K562 (cell line): Measurements from ENCODE around the gene NDUFS6. TPM values are rescaled to one million over a fixed set of nuclear protein-coding genes. Genes with fewer than 3 reads are reported as not detected.

Experiments
- POLR2B ChIP-seq: fragments of 450-650 bp; IDR thresholded peaks from 2 replicates; pipeline ENCODE4 v1.6.1; 2018; ENCODE audit warnings: low read depth; ENCODE audit not compliant: partially characterized antibody
- ZNF75A ChIP-seq: fragments of 450-650 bp; formaldehyde crosslinking; IDR thresholded peaks from 2 replicates; pipeline ENCODE4 v1.4.0; 2020; ENCODE audit warnings: mild to moderate bottlenecking
- polyA plus RNA-seq, 8 experiments: library from polyadenylated mRNA; depleted of rRNA in 4 of 8; stranded (reverse) in 5 of 8; unstranded in 3 of 8; fragments of >200 nt; fragmentation: Nextera tagmentation in 2 of 8; fragmentation: Illumina TruSeq in 1 of 8; extraction: Ambion mirVana in 2 of 8; extraction: Trizol in 1 of 8; gene quantifications; 2 replicates each; pipeline versions ENCODE4 v1.2.1 to v1.2.3, GENCODE V29; 2011 to 2014; ENCODE audit warnings: inconsistent platforms in 1 of 8, missing spikeins in 1 of 8
- total RNA-seq, 7 experiments: library from RNA; depleted of rRNA in 6 of 7; stranded (reverse); fragments of >200 nt in 6 of 7; fragmentation: Illumina TruSeq in 2 of 7; extraction: Trizol in 2 of 7; gene quantifications; 2 replicates each; pipeline versions ENCODE4 v1.2.1 to v1.2.3, GENCODE V29; 2011 to 2021; ENCODE audit warnings: low replicate concordance in 1 of 7
- TF ChIP-seq, protein P1 (sequence below): fragments of 450-650 bp; IDR thresholded peaks from 2 replicates; pipeline ENCODE4 v1.6.1; 2016; ENCODE audit warnings: mild to moderate bottlenecking, moderate library complexity
- TF ChIP-seq, protein P2 (sequence below): fragments of 250-450 bp; sonication (Bioruptor Pico); IDR thresholded peaks from 2 replicates; pipeline ENCODE4 v1.5.0; 2021; ENCODE audit warnings: mild to moderate bottlenecking, borderline replicate concordance

Gene NDUFS6
- total and polyA plus RNA-seq, 9 of the 15 experiments (the other 6 are each of a cell fraction or from before 2014, with no cell fraction given), result 36.1 to 291 (median 77.0) TPM

DNA sequence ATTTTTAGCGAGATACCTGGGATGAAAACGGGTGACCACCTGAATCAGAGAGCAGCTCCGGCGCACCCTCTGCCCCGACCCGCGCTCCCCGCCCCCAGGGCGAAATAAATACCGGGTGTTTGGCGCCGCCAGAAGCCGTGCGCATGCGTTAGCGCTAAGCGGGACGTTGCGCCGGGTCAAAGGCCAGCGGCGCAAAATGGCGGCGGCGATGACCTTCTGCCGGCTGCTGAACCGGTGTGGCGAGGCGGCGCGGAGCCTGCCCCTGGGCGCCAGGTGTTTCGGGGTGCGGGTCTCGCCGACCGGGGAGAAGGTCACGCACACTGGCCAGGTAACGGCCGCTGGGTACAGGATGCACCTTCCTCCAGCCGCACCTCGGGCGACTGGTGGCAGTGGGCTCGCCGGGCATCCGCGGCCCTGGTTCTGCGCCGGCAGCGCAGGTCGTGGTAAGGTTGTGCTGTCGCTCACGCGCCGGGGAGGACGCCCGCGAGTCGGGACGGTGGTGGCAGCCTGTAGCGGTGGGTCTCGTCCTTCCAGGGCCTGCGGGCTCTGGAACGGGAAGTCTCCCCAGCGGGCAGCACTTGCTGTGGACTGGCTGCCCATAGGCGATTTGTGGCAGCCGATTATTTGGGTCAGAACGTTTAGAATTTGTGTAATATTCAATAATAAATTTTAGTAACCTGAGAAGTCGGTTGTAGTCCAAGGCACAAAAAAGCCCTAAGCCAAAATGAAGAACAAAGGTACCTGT is at the start of gene NDUFS6 (continued):
- TF ChIP-seq, protein P1, sequence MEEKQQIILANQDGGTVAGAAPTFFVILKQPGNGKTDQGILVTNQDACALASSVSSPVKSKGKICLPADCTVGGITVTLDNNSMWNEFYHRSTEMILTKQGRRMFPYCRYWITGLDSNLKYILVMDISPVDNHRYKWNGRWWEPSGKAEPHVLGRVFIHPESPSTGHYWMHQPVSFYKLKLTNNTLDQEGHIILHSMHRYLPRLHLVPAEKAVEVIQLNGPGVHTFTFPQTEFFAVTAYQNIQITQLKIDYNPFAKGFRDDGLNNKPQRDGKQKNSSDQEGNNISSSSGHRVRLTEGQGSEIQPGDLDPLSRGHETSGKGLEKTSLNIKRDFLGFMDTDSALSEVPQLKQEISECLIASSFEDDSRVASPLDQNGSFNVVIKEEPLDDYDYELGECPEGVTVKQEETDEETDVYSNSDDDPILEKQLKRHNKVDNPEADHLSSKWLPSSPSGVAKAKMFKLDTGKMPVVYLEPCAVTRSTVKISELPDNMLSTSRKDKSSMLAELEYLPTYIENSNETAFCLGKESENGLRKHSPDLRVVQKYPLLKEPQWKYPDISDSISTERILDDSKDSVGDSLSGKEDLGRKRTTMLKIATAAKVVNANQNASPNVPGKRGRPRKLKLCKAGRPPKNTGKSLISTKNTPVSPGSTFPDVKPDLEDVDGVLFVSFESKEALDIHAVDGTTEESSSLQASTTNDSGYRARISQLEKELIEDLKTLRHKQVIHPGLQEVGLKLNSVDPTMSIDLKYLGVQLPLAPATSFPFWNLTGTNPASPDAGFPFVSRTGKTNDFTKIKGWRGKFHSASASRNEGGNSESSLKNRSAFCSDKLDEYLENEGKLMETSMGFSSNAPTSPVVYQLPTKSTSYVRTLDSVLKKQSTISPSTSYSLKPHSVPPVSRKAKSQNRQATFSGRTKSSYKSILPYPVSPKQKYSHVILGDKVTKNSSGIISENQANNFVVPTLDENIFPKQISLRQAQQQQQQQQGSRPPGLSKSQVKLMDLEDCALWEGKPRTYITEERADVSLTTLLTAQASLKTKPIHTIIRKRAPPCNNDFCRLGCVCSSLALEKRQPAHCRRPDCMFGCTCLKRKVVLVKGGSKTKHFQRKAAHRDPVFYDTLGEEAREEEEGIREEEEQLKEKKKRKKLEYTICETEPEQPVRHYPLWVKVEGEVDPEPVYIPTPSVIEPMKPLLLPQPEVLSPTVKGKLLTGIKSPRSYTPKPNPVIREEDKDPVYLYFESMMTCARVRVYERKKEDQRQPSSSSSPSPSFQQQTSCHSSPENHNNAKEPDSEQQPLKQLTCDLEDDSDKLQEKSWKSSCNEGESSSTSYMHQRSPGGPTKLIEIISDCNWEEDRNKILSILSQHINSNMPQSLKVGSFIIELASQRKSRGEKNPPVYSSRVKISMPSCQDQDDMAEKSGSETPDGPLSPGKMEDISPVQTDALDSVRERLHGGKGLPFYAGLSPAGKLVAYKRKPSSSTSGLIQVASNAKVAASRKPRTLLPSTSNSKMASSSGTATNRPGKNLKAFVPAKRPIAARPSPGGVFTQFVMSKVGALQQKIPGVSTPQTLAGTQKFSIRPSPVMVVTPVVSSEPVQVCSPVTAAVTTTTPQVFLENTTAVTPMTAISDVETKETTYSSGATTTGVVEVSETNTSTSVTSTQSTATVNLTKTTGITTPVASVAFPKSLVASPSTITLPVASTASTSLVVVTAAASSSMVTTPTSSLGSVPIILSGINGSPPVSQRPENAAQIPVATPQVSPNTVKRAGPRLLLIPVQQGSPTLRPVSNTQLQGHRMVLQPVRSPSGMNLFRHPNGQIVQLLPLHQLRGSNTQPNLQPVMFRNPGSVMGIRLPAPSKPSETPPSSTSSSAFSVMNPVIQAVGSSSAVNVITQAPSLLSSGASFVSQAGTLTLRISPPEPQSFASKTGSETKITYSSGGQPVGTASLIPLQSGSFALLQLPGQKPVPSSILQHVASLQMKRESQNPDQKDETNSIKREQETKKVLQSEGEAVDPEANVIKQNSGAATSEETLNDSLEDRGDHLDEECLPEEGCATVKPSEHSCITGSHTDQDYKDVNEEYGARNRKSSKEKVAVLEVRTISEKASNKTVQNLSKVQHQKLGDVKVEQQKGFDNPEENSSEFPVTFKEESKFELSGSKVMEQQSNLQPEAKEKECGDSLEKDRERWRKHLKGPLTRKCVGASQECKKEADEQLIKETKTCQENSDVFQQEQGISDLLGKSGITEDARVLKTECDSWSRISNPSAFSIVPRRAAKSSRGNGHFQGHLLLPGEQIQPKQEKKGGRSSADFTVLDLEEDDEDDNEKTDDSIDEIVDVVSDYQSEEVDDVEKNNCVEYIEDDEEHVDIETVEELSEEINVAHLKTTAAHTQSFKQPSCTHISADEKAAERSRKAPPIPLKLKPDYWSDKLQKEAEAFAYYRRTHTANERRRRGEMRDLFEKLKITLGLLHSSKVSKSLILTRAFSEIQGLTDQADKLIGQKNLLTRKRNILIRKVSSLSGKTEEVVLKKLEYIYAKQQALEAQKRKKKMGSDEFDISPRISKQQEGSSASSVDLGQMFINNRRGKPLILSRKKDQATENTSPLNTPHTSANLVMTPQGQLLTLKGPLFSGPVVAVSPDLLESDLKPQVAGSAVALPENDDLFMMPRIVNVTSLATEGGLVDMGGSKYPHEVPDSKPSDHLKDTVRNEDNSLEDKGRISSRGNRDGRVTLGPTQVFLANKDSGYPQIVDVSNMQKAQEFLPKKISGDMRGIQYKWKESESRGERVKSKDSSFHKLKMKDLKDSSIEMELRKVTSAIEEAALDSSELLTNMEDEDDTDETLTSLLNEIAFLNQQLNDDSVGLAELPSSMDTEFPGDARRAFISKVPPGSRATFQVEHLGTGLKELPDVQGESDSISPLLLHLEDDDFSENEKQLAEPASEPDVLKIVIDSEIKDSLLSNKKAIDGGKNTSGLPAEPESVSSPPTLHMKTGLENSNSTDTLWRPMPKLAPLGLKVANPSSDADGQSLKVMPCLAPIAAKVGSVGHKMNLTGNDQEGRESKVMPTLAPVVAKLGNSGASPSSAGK, result no peak
- no peak for TF ChIP-seq ZNF75A
- peak; percentile 82 for TF ChIP-seq POLR2B
- TF ChIP-seq, protein P2, sequence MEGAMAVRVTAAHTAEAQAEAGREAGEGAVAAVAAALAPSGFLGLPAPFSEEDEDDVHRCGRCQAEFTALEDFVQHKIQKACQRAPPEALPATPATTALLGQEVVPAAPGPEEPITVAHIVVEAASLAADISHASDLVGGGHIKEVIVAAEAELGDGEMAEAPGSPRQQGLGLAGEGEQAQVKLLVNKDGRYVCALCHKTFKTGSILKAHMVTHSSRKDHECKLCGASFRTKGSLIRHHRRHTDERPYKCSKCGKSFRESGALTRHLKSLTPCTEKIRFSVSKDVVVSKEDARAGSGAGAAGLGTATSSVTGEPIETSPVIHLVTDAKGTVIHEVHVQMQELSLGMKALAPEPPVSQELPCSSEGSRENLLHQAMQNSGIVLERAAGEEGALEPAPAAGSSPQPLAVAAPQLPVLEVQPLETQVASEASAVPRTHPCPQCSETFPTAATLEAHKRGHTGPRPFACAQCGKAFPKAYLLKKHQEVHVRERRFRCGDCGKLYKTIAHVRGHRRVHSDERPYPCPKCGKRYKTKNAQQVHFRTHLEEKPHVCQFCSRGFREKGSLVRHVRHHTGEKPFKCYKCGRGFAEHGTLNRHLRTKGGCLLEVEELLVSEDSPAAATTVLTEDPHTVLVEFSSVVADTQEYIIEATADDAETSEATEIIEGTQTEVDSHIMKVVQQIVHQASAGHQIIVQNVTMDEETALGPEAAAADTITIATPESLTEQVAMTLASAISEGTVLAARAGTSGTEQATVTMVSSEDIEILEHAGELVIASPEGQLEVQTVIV, result no peak
